ENCODE results near the gene FIP1L1. TPM values are rescaled to one million over a fixed set of nuclear protein-coding genes. Genes with fewer than 3 reads are reported as not detected.
"Not testable (repeated sequence)": the region's sequence is repeated elsewhere in the genome, so short reads cannot be mapped to it uniquely, and the experiment has no call there.

The FIP1L1 gene
- total and polyA plus RNA-seq, 2 donors (not counting 1 experiment from before 2014, with no cell fraction given) = 19.0 to 79.3 TPM

- Histone ChIP-seq H3K9me3 (ENCODE audit: control extremely low read depth in 1 of 3, control insufficient read depth in 2 of 3, insufficient read depth in 1 of 3, low read length in 2 of 3) (no peaks in the 10 kb centered on the region), H3K27me3 (replicated peaks in 1 of 4; ENCODE audit: control extremely low read depth in 1 of 4, control insufficient read depth in 3 of 4, insufficient read depth in 4 of 4, low read length in 3 of 4) (no peaks in the 10 kb centered on the region), H3K4me3 (ENCODE audit: control extremely low read depth in 1 of 5, extremely low read depth in 1 of 5, insufficient read depth in 1 of 5, low read depth in 2 of 5, low read length in 4 of 5) (peak overlapping the region; percentile 74 to 95 (median 85)), H2AFZ (ENCODE audit: insufficient read depth, low read depth, low read length, poor library complexity, severe bottlenecking) (peak overlapping the region; percentile 98), H3K79me2 (ENCODE audit: control insufficient read depth, insufficient read depth, low read length) (peaks cover 54% of the 10 kb centered on the region), H3K36me3 (replicated peaks in 1 of 2; ENCODE audit: control extremely low read depth in 1 of 2, control insufficient read depth in 1 of 2, extremely low read depth in 1 of 2, insufficient read depth in 2 of 2, low read length in 1 of 2) (peaks cover 0 to 9% of the 10 kb centered on the region in 2 experiments), H3K4me1 (ENCODE audit: control insufficient read depth in 2 of 2, insufficient read depth in 2 of 2, low read length in 2 of 2) (peaks cover 7 to 28% of the 10 kb centered on the region in 2 donors), H3K9ac (ENCODE audit: low read length) (peak overlapping the region; percentile 95), H3K4me2 (replicated peaks; ENCODE audit: low read depth, low read length, poor library complexity, severe bottlenecking) (peak overlapping the region; percentile 90), H4K20me1 (ENCODE audit: control insufficient read depth, insufficient read depth, low read length, poor library complexity, severe bottlenecking) (peaks cover 32% of the 10 kb centered on the region), H3K27ac (ENCODE audit: low read length in 2 of 2) (peak overlapping the region; percentile 79 to 88)
- ChIA-PET POLR2A (interaction anchor here (1.3 kb wide), 1 partner anchor 686 kb away, joined by 4 read pairs; the partner anchor contains the start of gene CHIC2), CTCF (interaction anchor here (0.6 kb wide), 1 partner anchor 56 kb away, joined by 4 read pairs; no protein-coding TSS in a partner anchor)
- 0% methylated on average over 2 of the region's 10 CpGs for WGBS (ENCODE audit: insufficient coverage)
- TF ChIP-seq EZH2 (IDR thresholded peaks at IDR 0.05; ENCODE audit: borderline replicate concordance, insufficient read depth, low read depth, low read length, poor library complexity, severe bottlenecking) (no peak), CTCF (IDR thresholded peaks at IDR 0.05) (no peak)
- intact Hi-C loops (cut with micrococcal nuclease) = no loop called here
- Mint-ChIP-seq H3K27me3 (no peaks in the 10 kb centered on the region), H3K9me3 (ENCODE audit: insufficient read depth) (no peaks in the 10 kb centered on the region), H3K4me3 (peak overlapping the region; percentile 100), H3K4me1 (peaks cover 33% of the 10 kb centered on the region), H3K27ac (peak overlapping the region; percentile 99)
- no peak for DNase-seq
- ATAC-seq (ENCODE audit: low read depth) = no peak
These were observed 686 bp downstream of the FIP1L1 start for GRCh38 chr4:53378171-53378482.

- Histone ChIP-seq H3K4me1 (ENCODE audit: control insufficient read depth in 2 of 2, insufficient read depth in 2 of 2, low read length in 2 of 2) (peaks cover 7 to 28% of the 10 kb centered on the region in 2 donors), H3K36me3 (replicated peaks in 1 of 2; ENCODE audit: control extremely low read depth in 1 of 2, control insufficient read depth in 1 of 2, extremely low read depth in 1 of 2, insufficient read depth in 2 of 2, low read length in 1 of 2) (peaks cover 3 to 25% of the 10 kb centered on the region in 2 experiments), H3K4me3 (ENCODE audit: control extremely low read depth in 1 of 5, extremely low read depth in 1 of 5, insufficient read depth in 1 of 5, low read depth in 2 of 5, low read length in 4 of 5) (no peak overlapping the region), H4K20me1 (ENCODE audit: control insufficient read depth, insufficient read depth, low read length, poor library complexity, severe bottlenecking) (peaks cover 40% of the 10 kb centered on the region), H3K9ac (ENCODE audit: low read length) (no peak overlapping the region), H3K9me3 (ENCODE audit: control extremely low read depth in 1 of 3, control insufficient read depth in 2 of 3, insufficient read depth in 1 of 3, low read length in 2 of 3) (no peaks in the 10 kb centered on the region), H3K79me2 (ENCODE audit: control insufficient read depth, insufficient read depth, low read length) (peaks cover 61% of the 10 kb centered on the region), H2AFZ (ENCODE audit: insufficient read depth, low read depth, low read length, poor library complexity, severe bottlenecking) (no peak overlapping the region), H3K27ac (ENCODE audit: low read length in 2 of 2) (no peak overlapping the region), H3K27me3 (replicated peaks in 1 of 4; ENCODE audit: control extremely low read depth in 1 of 4, control insufficient read depth in 3 of 4, insufficient read depth in 4 of 4, low read length in 3 of 4) (no peaks in the 10 kb centered on the region), H3K4me2 (replicated peaks; ENCODE audit: low read depth, low read length, poor library complexity, severe bottlenecking) (no peak overlapping the region)
- 94% methylated on average over 3 of the region's 4 CpGs for WGBS (ENCODE audit: insufficient coverage)
- TF ChIP-seq EZH2 (IDR thresholded peaks at IDR 0.05; ENCODE audit: borderline replicate concordance, insufficient read depth, low read depth, low read length, poor library complexity, severe bottlenecking) (no peak), CTCF (IDR thresholded peaks at IDR 0.05) (no peak)
- no peak for DNase-seq
- ATAC-seq (ENCODE audit: low read depth) = no peak
- H3K27ac Mint-ChIP-seq = no peak overlapping the region
- peaks cover 33% of the 10 kb centered on the region for H3K4me1 Mint-ChIP-seq
- ChIA-PET POLR2A (no interaction called here), CTCF (no interaction called here)
- H3K4me3 Mint-ChIP-seq = no peak overlapping the region
- H3K9me3 Mint-ChIP-seq (ENCODE audit: insufficient read depth) = no peaks in the 10 kb centered on the region
- intact Hi-C loops (cut with micrococcal nuclease) = loop anchor here (10.0 kb wide), 1 partner anchor 55 kb away; no protein-coding TSS in a partner anchor
- no peaks in the 10 kb centered on the region for H3K27me3 Mint-ChIP-seq
These were observed 2.8 kb downstream of the FIP1L1 start for GRCh38 chr4:53380221-53380620.

- H2AFZ ChIP-seq (ENCODE audit: insufficient read depth, low read depth, low read length, poor library complexity, severe bottlenecking); H3K79me2 ChIP-seq (ENCODE audit: control insufficient read depth, insufficient read depth, low read length); H3K27ac Mint-ChIP-seq; H3K27me3 Mint-ChIP-seq; H3K9me3 Mint-ChIP-seq (ENCODE audit: insufficient read depth); H3K9me3 ChIP-seq (ENCODE audit: control extremely low read depth in 1 of 3, control insufficient read depth in 2 of 3, insufficient read depth in 1 of 3, low read length in 2 of 3); CTCF ChIA-PET; H3K27me3 ChIP-seq (replicated peaks in 1 of 4; ENCODE audit: control extremely low read depth in 1 of 4, control insufficient read depth in 3 of 4, insufficient read depth in 4 of 4, low read length in 3 of 4); H3K4me2 ChIP-seq (replicated peaks; ENCODE audit: low read depth, low read length, poor library complexity, severe bottlenecking); H3K27ac ChIP-seq (ENCODE audit: low read length in 2 of 2); H3K36me3 ChIP-seq (replicated peaks in 1 of 2; ENCODE audit: control extremely low read depth in 1 of 2, control insufficient read depth in 1 of 2, extremely low read depth in 1 of 2, insufficient read depth in 2 of 2, low read length in 1 of 2); ATAC-seq (ENCODE audit: low read depth); POLR2A ChIA-PET; H3K4me3 ChIP-seq (ENCODE audit: control extremely low read depth in 1 of 5, extremely low read depth in 1 of 5, insufficient read depth in 1 of 5, low read depth in 2 of 5, low read length in 4 of 5); intact Hi-C loops (cut with micrococcal nuclease); H3K9ac ChIP-seq (ENCODE audit: low read length); H3K4me3 Mint-ChIP-seq; H3K4me1 ChIP-seq (ENCODE audit: control insufficient read depth in 2 of 2, insufficient read depth in 2 of 2, low read length in 2 of 2); DNase-seq: not testable (repeated sequence)
- H3K4me1 Mint-ChIP-seq = peaks cover 17% of the 10 kb centered on the region
- 94% methylated on average over 8 of the region's 11 CpGs for WGBS (ENCODE audit: insufficient coverage)
- H4K20me1 ChIP-seq (ENCODE audit: control insufficient read depth, insufficient read depth, low read length, poor library complexity, severe bottlenecking) = peaks cover 24% of the 10 kb centered on the region
These were observed 32.0 kb downstream of the FIP1L1 start for GRCh38 chr4:53409479-53409878.

All from B cell (primary cell).